Panc1 (cell line): ENCODE data around the gene DEPDC5. TPM values are rescaled to one million over a fixed set of nuclear protein-coding genes. Genes with fewer than 3 reads are reported as not detected.

ENCODE experiments used
- ATAC-seq: fragments of 200-7000 bp; cut with Tn5 transposase; 2 replicates; pipeline ENCODE4 v1.9.1; 2020; ENCODE audit warnings: mild to moderate bottlenecking, moderate library complexity
- BruUV-seq: library from RNA; stranded (reverse); fragments of 400-500 nt; replicated peaks from 2 replicates; lab custom pipeline; 2021; lab: Mats Ljungman, UMichigan
- CTCF ChIA-PET: fragments of 300-600 bp; sonication (Branson Sonifier 250); formaldehyde crosslinking; loops from one replicate; lab custom pipeline; 2022; ENCODE audit warnings: antibody characterized with exemption; lab: Charles Lee
- POLR2A ChIA-PET: fragments of 300-600 bp; sonication (Branson Sonifier 250); formaldehyde crosslinking; loops from one replicate; lab custom pipeline; 2022; ENCODE audit warnings: antibody characterized with exemption; lab: Charles Lee
- DNase-seq: peaks from one replicate; pipeline ENCODE4 v3.0.0-alpha.2; 2010; ENCODE audit warnings: low read depth, low spot score
- H3K27ac ChIP-seq: 2 replicates; pipeline ENCODE4 v1.5.1; 2011; ENCODE audit warnings: mild to moderate bottlenecking, low read length, inconsistent platforms
- H3K27me3 ChIP-seq: fragments of 200-500 bp; sonication (Bioruptor generic); 2 replicates; pipeline ENCODE4 v1.6.0; 2014; ENCODE audit warnings: low read length, inconsistent platforms; ENCODE audit not compliant: control insufficient read depth, insufficient read depth
- H3K36me3 ChIP-seq: fragments of 200-500 bp; sonication (Bioruptor generic); 2 replicates; pipeline ENCODE4 v1.5.1; 2014; ENCODE audit warnings: inconsistent platforms, mild to moderate bottlenecking, low read length, moderate library complexity; ENCODE audit not compliant: control insufficient read depth, insufficient read depth
- H3K4me1 ChIP-seq: 2 replicates; pipeline ENCODE4 v1.5.1; 2011; ENCODE audit warnings: inconsistent platforms, mild to moderate bottlenecking, low read length, moderate library complexity; ENCODE audit not compliant: control insufficient read depth, insufficient read depth
- H3K4me3 ChIP-seq, 2 experiments: 2 replicates each; pipeline ENCODE4 v1.5.1; 2011 to 2012; ENCODE audit warnings: low read depth in 2 of 2, low read length in 2 of 2, mild to moderate bottlenecking in 2 of 2, inconsistent platforms in 1 of 2, moderate library complexity in 1 of 2
- H3K9me3 ChIP-seq: fragments of 200-500 bp; sonication (Bioruptor generic); 2 replicates; pipeline ENCODE4 v1.5.1; 2014; ENCODE audit warnings: low read depth, mild to moderate bottlenecking, inconsistent platforms, low read length, moderate library complexity; ENCODE audit not compliant: control insufficient read depth, insufficient read depth
- CTCF ChIP-seq: fragments of 450-650 bp; IDR thresholded peaks from 2 replicates; pipeline ENCODE4 v1.5.1; 2017; ENCODE audit warnings: mild to moderate bottlenecking
- POLR2AphosphoS5 ChIP-seq: IDR thresholded peaks from 2 replicates; pipeline ENCODE4 v1.6.1; 2012; ENCODE audit warnings: mild to moderate bottlenecking, low read depth, low read length, moderate library complexity
- REST ChIP-seq, 2 experiments: IDR thresholded peaks; 2 replicates each; pipeline ENCODE4 v1.6.1; 2011 to 2012; ENCODE audit warnings: low read depth in 2 of 2, control low read depth in 1 of 2, low read length in 1 of 2, mild to moderate bottlenecking in 1 of 2, moderate library complexity in 1 of 2; ENCODE audit not compliant: insufficient read depth in 1 of 2
- SIN3A ChIP-seq: IDR thresholded peaks from 2 replicates; pipeline ENCODE4 v1.6.1; 2012; ENCODE audit warnings: low read depth, mild to moderate bottlenecking, low read length, moderate library complexity, borderline replicate concordance; ENCODE audit not compliant: insufficient read depth
- TCF7L2 ChIP-seq: IDR thresholded peaks from 2 replicates; pipeline ENCODE4 v1.6.1; 2011; ENCODE audit warnings: mild to moderate bottlenecking, low read depth, low read length, inconsistent platforms
- in situ Hi-C: cut with HindIII; loops from 2 replicates; pipeline ENCODE4 v1.10.0; 2016; ENCODE audit warnings: low sequenced_read_pairs, low pct_unique_long_range_greater_than_20kb
- intact Hi-C: fragments of 100-400 bp; cut with micrococcal nuclease; formaldehyde crosslinking; loops from one replicate; pipeline ENCODE4 v1.10.0; 2022; ENCODE audit not compliant: unreplicated experiment
- total RNA-seq: library from RNA; stranded (reverse); gene quantifications from one replicate; pipeline ENCODE4 v1.2.1, GENCODE V29; 2021; ENCODE audit not compliant: unreplicated experiment

Gene DEPDC5
- total RNA-seq, 1 experiment from 2014 or later: 20.2 TPM

GRCh38 chr22:31752096-31752847 lies 1.5 kb upstream of the DEPDC5 start:
- TF ChIP-seq POLR2AphosphoS5: no peak
- no peak for TF ChIP-seq SIN3A
- TF ChIP-seq CTCF: no peak
- H3K4me3 ChIP-seq: peak overlapping the region in 1 of 2 experiments; percentile 58; a peak in 2 of 4 replicates
- ChIA-PET POLR2A (no interaction called here), CTCF (no interaction called here)
- H3K4me1 ChIP-seq: peaks cover 31% of the 10 kb centered on the region
- H3K27me3 ChIP-seq: no peaks in the 10 kb centered on the region
- ATAC-seq (no peak), DNase-seq (no peak)
- in situ Hi-C loops: no loop called here
- intact Hi-C loops: no loop called here
- peak overlapping the region; percentile 97 for H3K27ac ChIP-seq
- no peaks in the 10 kb centered on the region for H3K9me3 ChIP-seq
- BruUV-seq: no TSS peak
- peaks cover 12% of the 10 kb centered on the region; the same call in 1 of the 2 replicates for H3K36me3 ChIP-seq

GRCh38 chr22:31753005-31753633 lies 700 bp upstream of the DEPDC5 start:
- no peak for DNase-seq
- Histone ChIP-seq H3K27ac (peak overlapping the region; percentile 97), H3K4me3 (peak overlapping the region; percentile 58 to 84), H3K27me3 (no peaks in the 10 kb centered on the region), H3K36me3 (peaks cover 10% of the 10 kb centered on the region; the same call in 1 of the 2 replicates), H3K9me3 (no peaks in the 10 kb centered on the region), H3K4me1 (peaks cover 28% of the 10 kb centered on the region)
- in situ Hi-C loops: no loop called here
- ATAC-seq: peak; percentile 31
- TF ChIP-seq CTCF: no peak
- TF ChIP-seq POLR2AphosphoS5: no peak
- no peak for TF ChIP-seq REST (IDR thresholded peaks at IDR 0.05; ENCODE audit: insufficient read depth in 1 of 2, low read depth in 2 of 2, low read length in 1 of 2)
- no peak for TF ChIP-seq SIN3A
- no peak for TF ChIP-seq TCF7L2
- BruUV-seq: no TSS peak
- intact Hi-C loops: no loop called here
- CTCF ChIA-PET: no interaction called here
- POLR2A ChIA-PET: no interaction called here
